Suprapubic skin (tissue), 4 donors: ENCODE data around the gene CALN1.

Source experiments
- CTCF ChIP-seq, 2 donors: fragments of 200-600 bp in 1 of 2; fragments of 450-650 bp in 1 of 2; sonication (generic) in 1 of 2; IDR thresholded peaks; one replicate each; pipeline ENCODE4 v1.5.1; 2016 to 2019; ENCODE audit warnings: antibody characterized with exemption in 2 of 2, mild to moderate bottlenecking in 1 of 2, moderate library complexity in 1 of 2
- EP300 ChIP-seq: sonication (generic); formaldehyde crosslinking; IDR thresholded peaks from one replicate; pipeline ENCODE4 v1.6.1; 2017; ENCODE audit warnings: antibody characterized with exemption
- POLR2A ChIP-seq, 2 donors: fragments of 450-650 bp; IDR thresholded peaks; one replicate each; pipeline ENCODE4 v1.6.1; 2017; ENCODE audit warnings: antibody characterized with exemption in 2 of 2, mild to moderate bottlenecking in 2 of 2, moderate library complexity in 2 of 2
- POLR2AphosphoS5 ChIP-seq, 3 donors: sonication (generic); formaldehyde crosslinking; IDR thresholded peaks; one replicate each; pipeline ENCODE4 v1.6.1; 2017; ENCODE audit warnings: antibody characterized with exemption in 3 of 3

- TF ChIP-seq POLR2AphosphoS5 (IDR thresholded peaks at IDR 0.05) (no peak), CTCF (IDR thresholded peaks at IDR 0.05) (no peak), POLR2A (IDR thresholded peaks at IDR 0.05) (no peak), EP300 (no peak)
Measured at GRCh38 chr7:72254455-72254854, 157.7 kb downstream of the CALN1 start.
